Activated gamma-delta T cell treated with Interleukin-2 at 50 U/mL for 16 hours (primary cell): ENCODE measurements around the gene FBLL1.
"Not testable (repeated sequence)": the region's sequence is repeated elsewhere in the genome, so short reads cannot be mapped to it uniquely, and the experiment has no call there.

Source experiments
- DNase-seq: peaks from one replicate; pipeline ENCODE4 v3.0.0-alpha.2; 2020

The FBLL1 gene

DNA sequence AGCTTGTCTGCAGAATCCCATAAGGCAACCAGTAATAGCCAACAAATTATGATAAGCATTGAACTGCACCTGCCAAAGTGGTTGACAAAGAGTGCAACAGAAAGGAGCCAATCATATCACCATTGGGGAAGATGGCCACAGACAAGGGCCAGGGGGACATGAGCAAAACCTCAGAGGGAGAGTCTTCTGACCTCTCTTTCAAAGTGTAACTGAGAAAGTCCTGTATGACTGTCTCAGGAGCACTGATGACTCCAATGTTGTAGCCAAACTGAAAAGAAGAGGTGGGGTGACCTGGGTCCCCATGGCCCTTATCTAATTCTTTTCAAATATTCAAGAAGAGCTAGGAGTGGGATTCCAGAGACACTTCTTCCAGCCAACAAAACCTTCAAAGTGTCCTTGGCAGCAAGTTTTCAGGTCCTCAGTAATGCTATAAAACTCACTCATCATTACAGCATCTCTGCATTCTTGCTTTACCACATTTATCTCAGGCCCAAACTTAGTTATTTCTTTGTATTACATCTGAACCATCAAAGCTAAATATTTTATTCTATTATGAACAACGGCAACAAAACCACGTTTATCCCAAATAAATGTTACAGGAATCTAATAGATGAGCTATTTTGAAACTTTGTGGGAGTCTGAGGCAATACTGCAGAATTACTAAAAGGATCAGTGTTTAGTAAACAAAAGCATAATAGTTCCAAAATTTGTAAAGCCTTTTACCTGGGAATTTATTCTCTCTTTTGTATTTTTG is 24.4 kb downstream of the FBLL1 start:
- DNase-seq = no peak

DNA sequence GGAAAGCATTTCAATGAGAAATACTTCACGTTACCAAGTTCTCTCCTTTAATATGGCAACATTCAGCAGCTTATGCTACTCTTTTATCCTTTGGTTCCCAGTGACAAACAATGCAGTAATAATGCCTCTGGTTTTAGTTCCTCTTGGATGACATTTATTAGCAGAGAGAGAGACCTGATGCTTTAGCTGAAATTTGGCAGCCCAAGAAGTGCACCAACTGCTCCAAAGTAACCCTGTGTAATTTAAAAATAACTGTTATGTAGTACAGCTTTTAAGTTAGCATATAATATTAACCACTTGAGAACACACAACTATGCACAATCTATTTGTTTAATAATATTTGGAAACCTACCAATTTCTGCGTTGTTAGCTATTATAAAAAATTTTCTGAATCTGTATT is 28.3 kb downstream of the FBLL1 start:
- DNase-seq = no peak

DNA sequence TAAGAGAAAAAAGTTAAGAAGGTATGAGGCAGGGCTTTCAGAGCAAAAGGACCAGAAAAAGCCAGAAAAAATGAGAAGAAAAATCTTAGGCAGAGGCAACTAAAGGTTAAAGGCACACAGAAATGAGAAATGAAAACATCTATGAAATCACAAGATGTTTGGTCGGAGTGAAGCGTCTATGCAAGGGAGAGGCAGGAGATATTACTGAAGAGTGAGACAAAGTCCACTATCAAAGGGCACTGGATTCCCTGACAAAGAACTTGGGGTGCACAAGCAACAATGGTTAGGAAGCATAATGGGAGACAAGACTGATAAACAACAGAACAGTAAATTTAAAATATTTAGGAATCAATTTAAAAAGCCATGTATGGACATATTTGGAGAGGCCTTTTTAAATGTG is 33.2 kb downstream of the FBLL1 start:
- DNase-seq = no peak

DNA sequence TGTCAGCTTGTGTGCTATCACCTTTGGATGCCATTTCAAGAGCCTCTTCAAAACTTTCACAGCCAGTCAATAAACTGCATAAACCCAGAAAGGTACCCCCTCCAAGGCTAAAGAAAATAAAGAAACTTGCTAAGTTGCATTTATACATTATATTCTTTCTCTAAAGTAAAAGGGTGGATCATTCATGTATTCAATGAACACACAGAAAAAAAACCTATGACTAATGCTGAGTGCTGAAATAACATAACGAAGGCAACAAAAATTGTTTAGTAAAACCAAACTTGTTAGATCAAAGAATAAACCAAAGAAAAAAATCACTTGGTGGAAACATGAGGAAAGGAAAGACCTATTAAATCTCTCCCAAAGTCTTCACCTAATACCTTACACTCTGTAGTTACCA is 34.9 kb downstream of the FBLL1 start:
- DNase-seq = no peak

DNA sequence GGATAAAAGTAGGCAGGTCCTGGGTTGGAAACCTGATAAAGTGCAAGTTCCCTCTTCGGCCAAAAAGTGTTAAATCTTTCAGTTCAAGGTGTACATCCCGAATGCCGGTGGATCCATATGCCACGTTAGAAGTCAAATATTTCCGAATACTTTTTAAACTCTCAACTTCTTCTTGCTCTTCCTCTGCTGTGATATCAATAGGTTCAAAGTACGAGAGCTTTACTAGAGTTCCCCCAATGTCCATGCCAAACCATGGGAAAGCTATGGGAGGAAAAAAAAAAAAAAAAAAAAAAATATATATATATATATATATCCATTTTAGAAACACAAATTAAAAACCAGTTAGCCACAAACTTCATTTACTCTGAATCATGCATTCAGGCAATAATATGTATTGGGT is 39.6 kb downstream of the FBLL1 start:
- DNase-seq = no peak

DNA sequence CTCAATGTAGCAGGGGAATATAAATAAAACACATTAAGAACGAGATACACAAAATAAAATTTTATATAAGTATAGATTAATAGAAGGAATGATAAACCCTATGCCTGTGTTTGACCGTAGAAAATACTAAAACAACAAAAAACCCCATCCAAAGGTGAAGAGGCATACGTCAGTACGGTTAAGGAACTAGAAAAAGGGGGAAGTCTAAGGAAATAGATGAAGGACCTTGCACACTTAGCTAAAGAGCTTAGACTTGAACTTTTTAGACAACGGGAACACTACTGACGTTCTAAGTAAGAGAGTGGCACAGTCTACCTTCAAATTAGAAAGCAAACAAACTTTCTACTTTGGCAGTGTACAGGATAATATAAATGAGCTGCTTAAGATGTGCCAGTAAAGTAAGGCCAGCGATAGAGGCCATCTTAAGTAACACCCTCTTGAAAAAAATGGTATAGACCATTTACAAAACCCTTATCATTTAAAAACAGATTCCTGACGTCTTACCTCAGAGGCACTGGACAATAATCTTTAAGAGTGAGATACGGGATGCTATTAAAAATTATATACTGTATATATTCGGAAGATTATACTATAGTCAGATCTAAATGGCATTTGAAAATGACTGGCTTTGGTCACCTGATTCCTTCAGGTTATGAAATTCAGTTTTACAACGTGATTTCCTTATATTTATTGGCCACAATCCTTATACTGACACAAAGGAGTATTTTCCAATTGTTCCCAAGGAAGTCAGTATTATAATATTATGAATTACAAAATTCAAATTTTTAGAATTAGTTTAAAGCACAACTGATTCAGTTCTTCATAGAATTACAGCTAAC is 41.6 kb downstream of the FBLL1 start:
- no peak for DNase-seq

DNA sequence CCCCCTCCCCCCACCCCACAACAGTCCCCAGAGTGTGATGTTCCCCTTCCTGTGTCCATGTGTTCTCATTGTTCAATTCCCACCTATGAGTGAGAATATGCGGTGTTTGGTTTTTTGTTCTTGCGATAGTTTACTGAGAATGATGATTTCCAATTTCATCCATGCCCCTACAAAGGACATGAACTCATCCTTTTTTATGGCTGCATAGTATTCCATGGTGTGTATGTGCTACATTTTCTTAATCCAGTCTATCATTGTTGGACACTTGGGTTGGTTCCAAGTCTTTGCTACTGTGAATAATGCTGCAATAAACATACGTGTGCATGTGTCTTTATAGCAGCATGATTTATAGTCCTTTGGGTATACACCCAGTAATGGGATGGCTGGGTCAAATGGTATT is 44.6 kb downstream of the FBLL1 start:
- DNase-seq = not testable (repeated sequence)

DNA sequence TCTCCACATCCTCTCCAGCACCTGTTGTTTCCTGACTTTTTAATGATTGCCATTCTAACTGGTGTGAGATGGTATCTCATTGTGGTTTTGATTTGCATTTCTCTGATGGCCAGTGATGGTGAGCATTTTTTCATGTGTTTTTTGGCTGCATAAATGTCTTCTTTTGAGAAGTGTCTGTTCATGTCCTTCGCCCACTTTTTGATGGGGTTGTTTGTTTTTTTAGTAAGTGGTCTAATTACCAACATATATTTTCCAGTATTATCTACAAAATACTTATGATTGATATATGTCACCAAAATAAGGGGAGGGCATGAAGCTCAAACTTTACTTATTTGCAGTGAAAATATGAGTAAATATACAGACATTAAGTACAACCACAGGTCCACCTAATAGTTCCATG is 45.1 kb downstream of the FBLL1 start:
- not testable (repeated sequence) for DNase-seq

DNA sequence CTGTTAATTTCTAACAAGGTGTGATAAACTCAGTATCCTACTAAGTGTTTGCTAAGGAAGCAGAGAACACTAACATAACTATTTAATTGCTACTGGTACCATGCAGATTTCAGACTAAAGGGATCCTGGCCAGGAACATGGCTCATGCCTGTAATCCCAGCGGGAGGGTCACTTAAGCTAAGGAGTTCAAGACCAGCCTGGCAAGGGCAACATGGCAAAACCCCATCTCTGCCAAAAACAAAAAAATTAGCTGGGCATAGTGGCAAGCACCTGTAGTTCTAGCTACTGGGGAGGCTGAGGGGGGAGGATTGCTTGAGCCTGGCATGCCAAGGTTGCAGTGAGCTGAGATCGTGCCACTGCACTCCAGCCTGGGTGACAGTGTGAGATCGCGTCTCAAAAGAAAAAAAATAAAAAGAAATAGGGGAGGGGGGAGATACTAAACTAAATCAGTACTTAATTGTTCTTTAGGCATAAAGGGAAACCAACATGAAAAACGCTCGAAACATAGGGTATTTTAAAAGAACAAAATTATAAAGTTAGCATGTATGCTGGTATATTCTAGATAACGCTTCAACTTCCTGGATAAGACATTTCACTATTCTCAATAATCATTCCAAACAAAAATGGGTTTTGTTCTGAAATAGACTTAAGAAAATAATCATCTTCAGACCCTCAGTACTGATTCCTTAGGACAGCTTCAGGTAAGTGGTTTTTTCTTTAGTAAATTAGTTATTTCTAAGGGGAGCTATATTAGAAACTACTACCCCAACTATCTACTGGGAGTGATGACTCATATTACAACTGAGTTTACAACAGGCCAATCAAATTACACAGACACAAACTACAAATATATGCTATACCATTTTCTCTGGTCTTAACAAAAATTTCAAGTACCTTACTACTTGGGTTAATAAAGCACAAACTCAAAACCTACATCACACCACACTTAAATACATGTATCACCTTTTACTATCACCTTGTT is 46.6 kb downstream of the FBLL1 start:
- no peak for DNase-seq

DNA sequence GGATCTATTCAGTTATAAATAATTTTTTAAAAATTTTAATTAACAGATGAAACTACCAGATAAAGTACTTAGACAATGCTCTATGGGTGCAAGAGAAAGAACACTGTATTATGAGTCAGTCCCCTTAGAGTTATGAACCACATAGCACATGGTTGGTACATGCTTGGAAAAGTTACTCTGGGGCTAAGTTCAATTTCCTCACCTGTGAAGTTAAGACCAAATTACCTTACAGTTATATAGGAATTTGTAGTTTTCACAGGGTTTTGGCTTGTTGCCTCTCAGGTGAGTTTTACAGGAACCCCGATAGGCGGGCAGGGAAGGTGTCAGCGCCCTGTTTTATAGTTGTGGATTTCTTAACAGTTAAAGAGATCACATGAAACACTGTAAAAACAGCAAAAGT is 48.9 kb downstream of the FBLL1 start:
- DNase-seq = no peak

DNA sequence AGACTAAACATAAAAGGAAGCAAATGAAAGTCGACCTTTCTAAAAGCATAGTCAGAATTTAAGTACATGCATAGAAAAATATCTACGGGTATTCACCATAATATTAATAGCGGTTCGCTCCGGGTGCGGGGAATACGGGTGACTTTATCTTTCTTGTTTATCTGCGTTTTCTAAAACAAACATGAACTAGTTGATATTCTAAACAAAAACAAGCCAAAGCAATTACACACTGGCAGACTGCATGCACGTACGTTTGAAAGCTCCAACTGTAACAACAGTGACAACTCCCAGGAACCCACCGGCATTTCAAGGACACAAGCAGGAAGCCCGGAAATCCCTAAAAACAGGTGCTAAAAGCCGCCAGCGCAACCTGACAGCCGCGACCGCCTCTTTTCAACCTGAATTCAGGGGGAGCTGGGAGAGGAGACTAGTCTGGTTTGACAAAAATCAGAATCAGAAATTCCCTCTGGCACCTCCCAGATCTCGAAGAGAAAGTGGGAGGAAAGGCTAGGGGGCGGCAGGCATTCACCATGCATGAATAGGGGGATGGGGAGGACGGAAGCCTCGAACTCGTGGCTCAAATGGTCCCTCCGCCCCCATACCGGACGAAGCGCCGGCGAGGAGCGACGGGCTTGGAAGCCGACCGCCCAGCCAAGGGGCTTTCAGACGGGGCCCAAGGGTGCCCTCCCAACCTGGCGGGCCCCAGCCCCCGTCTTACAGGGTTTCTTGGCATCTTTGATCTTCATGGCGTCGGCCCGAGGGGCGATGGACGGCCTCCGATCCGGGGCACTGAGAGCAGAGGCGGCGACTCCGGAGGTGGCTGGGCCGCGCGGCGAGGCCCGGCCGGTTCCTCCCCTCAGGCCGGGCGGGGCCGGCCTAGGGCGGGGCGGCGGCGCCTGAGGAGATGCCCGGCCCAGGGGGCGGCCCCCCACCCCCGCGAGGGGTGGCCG is 49.7 kb downstream of the FBLL1 start, which contains the start of gene PANK3:
Gene PANK3 (minus strand): TSS at position 831 of the 950 bp plus-strand sequence. CDS start 85 bp downstream, at position 746.
- DNase-seq = no peak

DNA sequence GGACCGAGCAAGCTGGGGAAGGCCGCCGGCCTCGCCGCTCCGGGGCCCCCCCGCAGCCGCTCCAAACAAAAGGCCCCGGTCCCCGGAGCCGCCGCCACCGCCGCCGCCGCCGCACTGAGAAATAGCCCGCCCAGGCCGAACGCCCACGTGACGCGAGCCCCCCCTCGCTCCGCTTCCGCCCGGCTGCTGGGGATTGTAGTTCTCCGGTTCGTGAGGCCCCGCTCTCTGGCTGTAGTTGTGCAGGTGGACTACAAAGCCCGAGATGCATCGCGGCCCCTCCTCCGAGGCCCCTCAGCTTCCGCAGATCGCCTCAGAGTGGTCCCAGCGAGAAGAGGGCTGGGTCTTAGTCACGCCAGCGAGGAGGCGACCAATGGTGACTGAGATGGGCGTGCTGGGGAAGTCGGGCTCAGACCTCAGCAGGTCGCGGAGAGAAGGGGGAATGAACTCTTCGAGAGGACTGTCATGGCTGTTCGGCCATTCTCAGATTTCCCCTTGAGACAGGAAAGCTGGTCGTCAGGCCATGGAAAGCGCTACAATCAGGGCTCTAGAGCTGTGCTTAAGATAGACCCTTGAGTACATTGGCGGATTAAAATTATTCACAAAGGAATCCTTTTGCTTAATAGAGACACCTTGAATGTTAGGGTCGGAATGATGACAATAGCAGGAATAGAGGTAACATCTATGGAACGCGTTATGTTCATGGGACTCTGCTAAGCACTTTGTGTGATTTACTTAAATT is 50.6 kb downstream of the FBLL1 start:
- peak; percentile 96 for DNase-seq

DNA sequence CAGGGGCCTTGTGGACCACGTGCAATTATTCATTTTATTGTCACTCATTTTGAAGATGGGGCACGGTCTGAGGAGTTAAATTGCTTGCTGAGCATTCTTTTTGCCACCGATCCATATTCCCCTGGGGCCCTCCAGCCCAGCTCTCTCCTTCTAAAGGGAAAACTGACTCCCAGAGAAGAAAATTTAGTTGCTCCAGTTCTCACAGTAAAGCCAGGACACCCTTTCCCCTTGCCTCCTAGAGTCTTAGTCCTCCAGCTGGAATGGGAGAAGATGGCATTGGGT is 51.1 kb downstream of the FBLL1 start:
- DNase-seq = no peak
